Measurements from ENCODE around the gene DNAH8.

Gene DNAH8

GRCh38 chr6:39021779-39022178 is 306.7 kb downstream of the DNAH8 start:
- Mint-ChIP-seq H3K4me3 (no peak overlapping the region), H3K4me1 (no peaks in the 10 kb centered on the region), H3K27me3 (peaks cover 0 to 7% of the 10 kb centered on the region in 2 donors), H3K36me3 (no peaks in the 10 kb centered on the region), H3K27ac (no peak overlapping the region), H3K9me3 (no peaks in the 10 kb centered on the region)
- ATAC-seq (replicated peaks): no peak
- no peak for DNase-seq

GRCh38 chr6:39026175-39026574 is 311.1 kb downstream of the DNAH8 start:
- Mint-ChIP-seq H3K4me3 (no peak overlapping the region), H3K36me3 (no peaks in the 10 kb centered on the region), H3K27ac (no peak overlapping the region), H3K4me1 (no peaks in the 10 kb centered on the region), H3K27me3 (peaks cover 24 to 32% of the 10 kb centered on the region in 2 donors), H3K9me3 (no peaks in the 10 kb centered on the region)
- no peak for ATAC-seq (replicated peaks)
- no peak for DNase-seq

- ATAC-seq (replicated peaks): peak; percentile 78 to 83
- Mint-ChIP-seq H3K4me1 (no peaks in the 10 kb centered on the region), H3K4me3 (no peak overlapping the region), H3K27ac (no peak overlapping the region), H3K27me3 (peaks cover 45 to 54% of the 10 kb centered on the region in 2 donors), H3K36me3 (no peaks in the 10 kb centered on the region), H3K9me3 (no peaks in the 10 kb centered on the region)
- no peak for DNase-seq
Measured at GRCh38 chr6:39029156-39030011, 314.3 kb downstream of the DNAH8 start.

GRCh38 chr6:39035681-39036080 is 320.6 kb downstream of the DNAH8 start:
- no peak overlapping the region for H3K4me3 Mint-ChIP-seq
- H3K27ac Mint-ChIP-seq: no peak overlapping the region
- H3K36me3 Mint-ChIP-seq: no peaks in the 10 kb centered on the region
- no peaks in the 10 kb centered on the region for H3K9me3 Mint-ChIP-seq
- H3K27me3 Mint-ChIP-seq: peaks cover 63 to 68% of the 10 kb centered on the region in 2 donors
- DNase-seq (no peak), ATAC-seq (replicated peaks) (no peak)
- peaks cover 2 to 9% of the 10 kb centered on the region in 2 donors for H3K4me1 Mint-ChIP-seq

GRCh38 chr6:39037082-39037508 is 322.0 kb downstream of the DNAH8 start:
- H3K4me1 Mint-ChIP-seq: peaks cover 2 to 15% of the 10 kb centered on the region in 2 donors
- H3K4me3 Mint-ChIP-seq: no peak overlapping the region
- H3K27me3 Mint-ChIP-seq: peaks cover 63 to 69% of the 10 kb centered on the region in 2 donors
- ATAC-seq (replicated peaks): peak in 1 of 2 donors; percentile 25
- no peaks in the 10 kb centered on the region for H3K36me3 Mint-ChIP-seq
- no peaks in the 10 kb centered on the region for H3K9me3 Mint-ChIP-seq
- no peak for DNase-seq
- H3K27ac Mint-ChIP-seq: no peak overlapping the region

GRCh38 chr6:39037707-39038106 is 322.6 kb downstream of the DNAH8 start:
- Mint-ChIP-seq H3K4me1 (peaks cover 2 to 15% of the 10 kb centered on the region in 2 donors), H3K27me3 (peaks cover 60 to 67% of the 10 kb centered on the region in 2 donors)

GRCh38 chr6:39040080-39040673 is 325.1 kb downstream of the DNAH8 start:
- H3K36me3 Mint-ChIP-seq: no peaks in the 10 kb centered on the region
- peaks cover 52 to 69% of the 10 kb centered on the region in 2 donors for H3K27me3 Mint-ChIP-seq
- H3K4me1 Mint-ChIP-seq: peaks cover 2 to 15% of the 10 kb centered on the region in 2 donors
- H3K27ac Mint-ChIP-seq: no peak overlapping the region
- no peak overlapping the region for H3K4me3 Mint-ChIP-seq
- H3K9me3 Mint-ChIP-seq: no peaks in the 10 kb centered on the region
- no peak for DNase-seq
- ATAC-seq (replicated peaks): no peak

More at GRCh38 chr6:39037707-39038106, 322.6 kb downstream of the DNAH8 start:
- DNase-seq (no peak), ATAC-seq (replicated peaks) (no peak)
- H3K9me3 Mint-ChIP-seq: no peaks in the 10 kb centered on the region
- no peak overlapping the region for H3K4me3 Mint-ChIP-seq
- no peaks in the 10 kb centered on the region for H3K36me3 Mint-ChIP-seq
- H3K27ac Mint-ChIP-seq: no peak overlapping the region

GRCh38 chr6:39041072-39041471 is 326.0 kb downstream of the DNAH8 start:
- Mint-ChIP-seq H3K4me3 (no peak overlapping the region), H3K4me1 (peaks cover 2 to 15% of the 10 kb centered on the region in 2 donors), H3K9me3 (no peaks in the 10 kb centered on the region), H3K36me3 (no peaks in the 10 kb centered on the region), H3K27ac (no peak overlapping the region), H3K27me3 (peaks cover 47 to 65% of the 10 kb centered on the region in 2 donors)
- peak; percentile 55 to 63 for ATAC-seq (replicated peaks)
- DNase-seq: no peak

- no peak for ATAC-seq (replicated peaks)
- H3K4me1 Mint-ChIP-seq: peaks cover 2 to 7% of the 10 kb centered on the region in 2 donors
- no peak overlapping the region for H3K4me3 Mint-ChIP-seq
- no peaks in the 10 kb centered on the region for H3K36me3 Mint-ChIP-seq
- no peak for DNase-seq
- H3K27me3 Mint-ChIP-seq: peaks cover 45 to 65% of the 10 kb centered on the region in 2 donors
- no peak overlapping the region for H3K27ac Mint-ChIP-seq
- no peaks in the 10 kb centered on the region for H3K9me3 Mint-ChIP-seq
Measured at GRCh38 chr6:39043776-39044175, 328.7 kb downstream of the DNAH8 start.

GRCh38 chr6:39044181-39044580 is 329.1 kb downstream of the DNAH8 start:
- H3K4me3 Mint-ChIP-seq: no peak overlapping the region
- H3K27me3 Mint-ChIP-seq: peaks cover 44 to 65% of the 10 kb centered on the region in 2 donors
- DNase-seq: no peak
- no peaks in the 10 kb centered on the region for H3K9me3 Mint-ChIP-seq
- peaks cover 4 to 10% of the 10 kb centered on the region in 2 donors for H3K4me1 Mint-ChIP-seq
- no peak overlapping the region for H3K27ac Mint-ChIP-seq
- ATAC-seq (replicated peaks): no peak
- no peaks in the 10 kb centered on the region for H3K36me3 Mint-ChIP-seq

- no peaks in the 10 kb centered on the region for H3K36me3 Mint-ChIP-seq
- peaks cover 6 to 7% of the 10 kb centered on the region in 2 donors for H3K4me1 Mint-ChIP-seq
- H3K27me3 Mint-ChIP-seq: peaks cover 55 to 76% of the 10 kb centered on the region in 2 donors
- no peak for ATAC-seq (replicated peaks)
- no peaks in the 10 kb centered on the region for H3K9me3 Mint-ChIP-seq
- no peak overlapping the region for H3K27ac Mint-ChIP-seq
- DNase-seq: no peak
- H3K4me3 Mint-ChIP-seq: peak overlapping the region in 1 of 2 donors; percentile 20
Measured at GRCh38 chr6:39047434-39048327, 332.6 kb downstream of the DNAH8 start.

GRCh38 chr6:39048481-39049399 is 333.6 kb downstream of the DNAH8 start, which contains the start of gene GLP1R:
GLP1R (plus strand) TSS chr6:39048781; CDS start chr6:39048841, 60 bp downstream.
- H3K4me1 Mint-ChIP-seq: peaks cover 6 to 7% of the 10 kb centered on the region in 2 donors
- DNase-seq: no peak
- peak within 1 kb of the TSS; percentile 59 to 62 for H3K4me3 Mint-ChIP-seq
- peak; percentile 33 to 50 for ATAC-seq (replicated peaks)
- no peaks in the 10 kb centered on the region for H3K36me3 Mint-ChIP-seq
- no peak within 1 kb of the TSS for H3K27ac Mint-ChIP-seq
- peaks cover 59 to 79% of the 10 kb centered on the region in 2 donors for H3K27me3 Mint-ChIP-seq
- H3K9me3 Mint-ChIP-seq: no peaks in the 10 kb centered on the region

GRCh38 chr6:39049575-39050283 is 334.6 kb downstream of the DNAH8 start:
- Mint-ChIP-seq H3K4me3 (peak overlapping the region in 1 of 2 donors; percentile 59), H3K9me3 (no peaks in the 10 kb centered on the region), H3K36me3 (no peaks in the 10 kb centered on the region), H3K4me1 (peaks cover 6 to 7% of the 10 kb centered on the region in 2 donors), H3K27me3 (peaks cover 62 to 77% of the 10 kb centered on the region in 2 donors), H3K27ac (no peak overlapping the region)
- no peak for DNase-seq
- no peak for ATAC-seq (replicated peaks)

Data from stimulated activated naive B cell treated with anti-CD40 and anti-IgM and Interleukin-4, amounts not matched to agents 10 μg/mL and 1 μg/mL and 100 μg/mL, for 72 hours (primary cell).